GM19099 (cell line): ENCODE measurements around the gene CDK12.

ENCODE experiments used
- POLR2A ChIP-seq: IDR thresholded peaks from 3 replicates; pipeline ENCODE4 v1.6.1; 2011; ENCODE audit warnings: low read depth; ENCODE audit not compliant: insufficient read length; ENCODE audit errors: extremely low read depth

Gene CDK12

GRCh38 chr17:39569126-39569525, 107.8 kb downstream of the CDK12 start:
- TF ChIP-seq POLR2A = no peak

- TF ChIP-seq POLR2A = no peak
Measured at GRCh38 chr17:39572121-39572520, 110.8 kb downstream of the CDK12 start.

GRCh38 chr17:39573447-39574298, 112.4 kb downstream of the CDK12 start:
- no peak for TF ChIP-seq POLR2A

GRCh38 chr17:39576187-39576586, 114.9 kb downstream of the CDK12 start:
- no peak for TF ChIP-seq POLR2A

- TF ChIP-seq POLR2A = no peak
Measured at GRCh38 chr17:39578272-39578671, 117.0 kb downstream of the CDK12 start.

- no peak for TF ChIP-seq POLR2A
Measured at GRCh38 chr17:39579318-39580081, 118.2 kb downstream of the CDK12 start.

- no peak for TF ChIP-seq POLR2A
Measured at GRCh38 chr17:39580082-39580468, 118.8 kb downstream of the CDK12 start.

- no peak for TF ChIP-seq POLR2A
Measured at GRCh38 chr17:39581071-39581758, 119.9 kb downstream of the CDK12 start.

- no peak for TF ChIP-seq POLR2A
Measured at GRCh38 chr17:39581759-39582085, 120.4 kb downstream of the CDK12 start.

GRCh38 chr17:39582658-39583057, 121.4 kb downstream of the CDK12 start:
- TF ChIP-seq POLR2A = no peak
